GM12892 (cell line): ENCODE data around the gene CELF6.

ENCODE experiments used
- POLR2A ChIP-seq: IDR thresholded peaks from 2 replicates; pipeline ENCODE4 v1.6.1; 2011; ENCODE audit warnings: low read depth, low read length, control low read depth
- TAF1 ChIP-seq: IDR thresholded peaks from 2 replicates; pipeline ENCODE4 v1.6.1; 2011; ENCODE audit warnings: low read depth, mild to moderate bottlenecking, control low read depth, low read length, borderline replicate concordance

DNA sequence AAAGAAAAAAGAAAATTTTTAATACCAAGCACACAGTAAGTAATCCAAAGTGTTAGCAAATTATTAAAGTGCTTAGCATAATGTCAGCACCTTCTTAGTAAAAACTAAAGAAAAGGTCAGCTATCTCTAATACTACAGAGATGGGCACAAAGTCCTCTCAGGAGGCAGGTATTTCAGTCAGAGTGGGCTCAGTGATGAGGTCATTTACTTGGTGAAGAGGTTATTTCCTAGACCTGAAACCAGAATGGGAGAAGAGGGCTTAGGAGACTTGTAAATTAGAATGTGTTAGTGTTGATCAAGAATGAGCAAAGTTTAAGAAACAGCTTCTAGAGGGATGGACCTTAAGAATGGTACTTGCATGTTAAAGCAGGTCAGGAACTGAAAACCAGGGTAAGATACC, 80.3 kb downstream of the CELF6 start:
- no peak for TF ChIP-seq POLR2A
- TF ChIP-seq TAF1: no peak
